GM11168 (cell line): ENCODE data around the gene TMEM117.

Experiments used
- in situ Hi-C: fragments of 300-500 bp; cut with MboI; formaldehyde crosslinking; loops from one replicate; pipeline ENCODE4 v1.12.0; 2022; ENCODE audit warnings: low sequenced_read_pairs; ENCODE audit not compliant: unreplicated experiment

The TMEM117 gene

GRCh38 chr12:44058366-44058765 lies 222.5 kb downstream of the TMEM117 start:
- in situ Hi-C loops, result no loop called here

- in situ Hi-C loops, result no loop called here
These were observed 223.6 kb downstream of the TMEM117 start for GRCh38 chr12:44059476-44059875.

- in situ Hi-C loops, result no loop called here
These were observed 227.8 kb downstream of the TMEM117 start for GRCh38 chr12:44063671-44064070.

- in situ Hi-C loops, result no loop called here
These were observed 241.0 kb downstream of the TMEM117 start for GRCh38 chr12:44076871-44077270.

- in situ Hi-C loops, result no loop called here
These were observed 241.4 kb downstream of the TMEM117 start for GRCh38 chr12:44077294-44077693.

- in situ Hi-C loops, result no loop called here
These were observed 242.4 kb downstream of the TMEM117 start for GRCh38 chr12:44078273-44078672.

- in situ Hi-C loops, result no loop called here
These were observed 252.8 kb downstream of the TMEM117 start for GRCh38 chr12:44088647-44089046.

GRCh38 chr12:44091948-44092606 lies 256.2 kb downstream of the TMEM117 start:
- in situ Hi-C loops, result no loop called here

GRCh38 chr12:44098786-44099185 lies 262.9 kb downstream of the TMEM117 start:
- in situ Hi-C loops, result no loop called here

- in situ Hi-C loops, result no loop called here
These were observed 263.6 kb downstream of the TMEM117 start for GRCh38 chr12:44099486-44099885.

GRCh38 chr12:44100264-44100663 lies 264.4 kb downstream of the TMEM117 start:
- in situ Hi-C loops, result no loop called here

- in situ Hi-C loops, result no loop called here
These were observed 265.6 kb downstream of the TMEM117 start for GRCh38 chr12:44101475-44101874.

- in situ Hi-C loops, result no loop called here
These were observed 279.0 kb downstream of the TMEM117 start for GRCh38 chr12:44114906-44115305.

GRCh38 chr12:44117337-44117736 lies 281.5 kb downstream of the TMEM117 start:
- in situ Hi-C loops, result no loop called here

GRCh38 chr12:44118946-44119345 lies 283.1 kb downstream of the TMEM117 start:
- in situ Hi-C loops, result no loop called here

GRCh38 chr12:44126806-44127205 lies 290.9 kb downstream of the TMEM117 start:
- in situ Hi-C loops, result no loop called here

- in situ Hi-C loops, result no loop called here
These were observed 292.3 kb downstream of the TMEM117 start for GRCh38 chr12:44127966-44128710.

- in situ Hi-C loops, result no loop called here
These were observed 307.3 kb downstream of the TMEM117 start for GRCh38 chr12:44143175-44143574.

- in situ Hi-C loops, result loop anchor here (5.0 kb wide), 1 partner anchor 38 kb away; no protein-coding TSS in a partner anchor
These were observed 313.1 kb downstream of the TMEM117 start for GRCh38 chr12:44148936-44149335.

- in situ Hi-C loops, result no loop called here
These were observed 318.2 kb downstream of the TMEM117 start for GRCh38 chr12:44154128-44154527.

- in situ Hi-C loops, result no loop called here
These were observed 319.5 kb downstream of the TMEM117 start for GRCh38 chr12:44155358-44155757.

GRCh38 chr12:44157359-44157758 lies 321.5 kb downstream of the TMEM117 start:
- in situ Hi-C loops, result no loop called here
